Thyroid gland (tissue), 4 donors: ENCODE data around the gene TENM3. TPM values are rescaled to one million over a fixed set of nuclear protein-coding genes. Genes with fewer than 3 reads are reported as not detected.

Source experiments
- DNase-seq, 2 donors: peaks; one replicate each; pipeline ENCODE4 v3.0.0-alpha.2; 2019
- H3K27ac ChIP-seq, 3 donors: fragments of 200-600 bp; sonication (generic); 1 replicate in 2 of 3; 2 replicates in 1 of 3; pipeline ENCODE4 v1.5.1; 2016 to 2019; ENCODE audit warnings: mild to moderate bottlenecking in 1 of 3, moderate library complexity in 1 of 3
- H3K27me3 ChIP-seq: fragments of 200-600 bp; sonication (generic); one replicate; pipeline ENCODE4 v1.5.1; 2019
- H3K36me3 ChIP-seq, 2 donors: fragments of 200-600 bp; sonication (generic); one replicate each; pipeline ENCODE4 v1.5.1; 2016 to 2019
- H3K4me1 ChIP-seq, 2 donors: fragments of 200-600 bp; sonication (generic); one replicate each; pipeline ENCODE4 v1.5.1; 2017 to 2019
- H3K4me3 ChIP-seq, 3 donors: fragments of 200-600 bp; sonication (generic); replicated peaks in 1 of 3; 1 replicate in 2 of 3; 2 replicates in 1 of 3; pipeline ENCODE4 v1.5.1; 2016; ENCODE audit warnings: mild to moderate bottlenecking in 1 of 3
- H3K9me3 ChIP-seq: fragments of 200-600 bp; sonication (generic); one replicate; pipeline ENCODE4 v1.5.1; 2017
- CTCF ChIP-seq, 6 experiments: fragments of 200-600 bp in 3 of 6; fragments of 450-650 bp in 3 of 6; sonication (generic) in 3 of 6; IDR thresholded peaks; one replicate each; pipeline ENCODE4 v1.5.1; 2016 to 2019; ENCODE audit warnings: antibody characterized with exemption in 6 of 6, mild to moderate bottlenecking in 2 of 6, inconsistent platforms in 1 of 6, moderate library complexity in 1 of 6
- POLR2A ChIP-seq, 2 donors: fragments of 450-650 bp; IDR thresholded peaks; one replicate each; pipeline ENCODE4 v1.6.1; 2017; ENCODE audit warnings: antibody characterized with exemption in 2 of 2, mild to moderate bottlenecking in 2 of 2, moderate library complexity in 1 of 2
- WGBS, 2 donors: methylation state at CpG; one replicate each; pipeline ENCODE4 v1.1.5; 2017; 5-methylcytosine and 5-hydroxymethylcytosine counted together
- intact Hi-C: fragments of 100-400 bp; cut with DNase I; formaldehyde crosslinking; loops from one replicate; pipeline ENCODE4 v1.15.1; 2023
- total RNA-seq, 4 donors: library from RNA; depleted of rRNA; stranded (reverse); fragments of >200 nt; gene quantifications; one replicate each; pipeline ENCODE4 v1.2.3, GENCODE V29; 2016

The TENM3 gene
- total RNA-seq, 4 donors from 2014 or later, result 41.8 to 82.2 (median 68.1) TPM

DNA sequence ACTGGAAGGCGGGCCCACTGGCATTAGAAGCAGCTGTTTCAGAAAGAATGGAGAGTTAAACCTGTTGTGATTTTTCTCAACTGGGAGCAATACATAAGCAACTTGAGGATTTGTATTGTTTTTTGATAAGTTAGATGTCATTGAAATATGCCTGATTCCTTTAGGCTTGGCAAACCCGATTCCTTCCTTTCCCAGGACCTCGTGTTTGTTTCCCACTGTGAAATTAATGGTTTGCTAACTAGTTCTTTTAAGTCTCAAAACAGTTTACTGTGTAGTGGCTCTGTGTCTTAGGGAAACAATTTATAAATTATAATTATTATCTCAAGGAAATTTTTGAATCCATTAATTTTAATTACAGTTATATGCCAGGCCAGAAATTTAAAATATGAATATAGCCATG is 456.0 kb downstream of the TENM3 start:
- 55 to 80% methylated on average over 3 of the region's 3 CpGs for WGBS, 2 donors
- Histone ChIP-seq H3K27me3 (no peaks in the 10 kb centered on the region), H3K9me3 (no peaks in the 10 kb centered on the region), H3K4me3 (no peak overlapping the region), H3K4me1 (no peaks in the 10 kb centered on the region), H3K27ac (no peak overlapping the region), H3K36me3 (no peaks in the 10 kb centered on the region)
- TF ChIP-seq CTCF (IDR thresholded peaks at IDR 0.05), result no peak
- no peak for DNase-seq
- intact Hi-C loops, result no loop called here

DNA sequence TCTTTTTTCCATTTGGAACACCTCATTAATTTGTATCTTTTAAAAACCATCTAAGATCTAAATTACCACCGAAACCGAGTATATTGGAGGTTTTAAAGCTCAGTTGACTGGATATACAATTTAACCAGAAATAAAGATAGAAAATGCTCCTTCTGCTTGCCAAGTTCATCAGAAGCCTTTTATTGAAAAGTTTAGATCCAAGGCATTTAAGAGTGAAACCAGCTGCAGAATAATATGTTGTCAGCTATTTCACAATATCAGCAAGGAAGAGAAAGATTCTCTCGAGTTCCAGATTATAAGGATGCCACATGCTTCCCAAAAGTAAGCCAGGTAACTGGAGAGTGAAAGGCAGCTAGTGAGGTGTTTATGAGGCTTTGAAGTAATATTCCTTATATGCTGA is 456.6 kb downstream of the TENM3 start:
- Histone ChIP-seq H3K4me3 (no peak overlapping the region), H3K4me1 (no peaks in the 10 kb centered on the region), H3K36me3 (no peaks in the 10 kb centered on the region), H3K27me3 (no peaks in the 10 kb centered on the region), H3K9me3 (no peaks in the 10 kb centered on the region), H3K27ac (no peak overlapping the region)
- TF ChIP-seq CTCF (IDR thresholded peaks at IDR 0.05) (no peak), POLR2A (IDR thresholded peaks at IDR 0.05) (no peak)
- WGBS, 2 donors, result 75 to 77% methylated on average over 3 of the region's 3 CpGs
- intact Hi-C loops, result no loop called here
- no peak for DNase-seq

- Histone ChIP-seq H3K36me3 (no peaks in the 10 kb centered on the region), H3K4me3 (no peak overlapping the region), H3K27ac (no peak overlapping the region), H3K27me3 (no peaks in the 10 kb centered on the region), H3K4me1 (no peaks in the 10 kb centered on the region), H3K9me3 (no peaks in the 10 kb centered on the region)
- no peak for DNase-seq
- WGBS, 2 donors, result 91 to 96% methylated on average over 5 of the region's 5 CpGs
- intact Hi-C loops, result no loop called here
- no peak for TF ChIP-seq POLR2A (IDR thresholded peaks at IDR 0.05)
- no peak for TF ChIP-seq CTCF (IDR thresholded peaks at IDR 0.05)
Measured at GRCh38 chr4:182700362-182701160, 457.4 kb downstream of the TENM3 start.

DNA sequence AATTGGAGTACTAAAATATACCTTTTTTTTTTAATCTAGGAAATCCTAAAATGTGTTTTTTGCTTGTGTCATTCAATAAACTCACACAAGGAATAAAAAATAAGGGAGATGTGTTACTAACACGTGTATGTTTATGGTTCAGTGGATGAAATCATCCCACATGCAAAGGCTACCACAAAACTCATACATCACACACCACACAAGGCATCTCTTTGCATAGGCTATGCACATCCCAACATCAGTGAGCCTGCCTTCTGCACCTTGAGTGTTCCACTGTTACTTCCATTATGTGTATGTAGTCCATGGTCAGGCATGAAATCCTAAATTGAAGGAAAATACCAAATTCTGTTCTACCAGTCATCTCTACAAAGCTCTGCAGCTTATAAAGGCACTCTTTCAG is 460.9 kb downstream of the TENM3 start:
- no peak overlapping the region for H3K4me3 ChIP-seq
- H3K27ac ChIP-seq, result no peak overlapping the region
- no peaks in the 10 kb centered on the region for H3K27me3 ChIP-seq
- 77 to 91% methylated on average over 1 of the region's 1 CpG for WGBS, 2 donors
- no peaks in the 10 kb centered on the region for H3K4me1 ChIP-seq
- H3K36me3 ChIP-seq, result no peaks in the 10 kb centered on the region
- no peak for DNase-seq
- H3K9me3 ChIP-seq, result no peaks in the 10 kb centered on the region
- intact Hi-C loops, result no loop called here
- no peak for TF ChIP-seq POLR2A (IDR thresholded peaks at IDR 0.05)
- no peak for TF ChIP-seq CTCF (IDR thresholded peaks at IDR 0.05)

GRCh38 chr4:182704948-182705347 is 461.7 kb downstream of the TENM3 start:
- intact Hi-C loops, result no loop called here
- no peaks in the 10 kb centered on the region for H3K36me3 ChIP-seq
- DNase-seq, result no peak
- H3K4me3 ChIP-seq, result no peak overlapping the region
- TF ChIP-seq CTCF (IDR thresholded peaks at IDR 0.05), result no peak
- no peak overlapping the region for H3K27ac ChIP-seq
- no peaks in the 10 kb centered on the region for H3K27me3 ChIP-seq
- no peaks in the 10 kb centered on the region for H3K4me1 ChIP-seq
- H3K9me3 ChIP-seq, result no peaks in the 10 kb centered on the region
- 96 to 97% methylated on average over 4 of the region's 4 CpGs for WGBS, 2 donors
